ENCODE data around the gene CDH12. TPM values are rescaled to one million over a fixed set of nuclear protein-coding genes. Genes with fewer than 3 reads are reported as not detected.

Gene CDH12
- total and polyA plus RNA-seq, 4 donors = 0.02 to 0.33 (median 0.17) TPM; not detected in 1

DNA sequence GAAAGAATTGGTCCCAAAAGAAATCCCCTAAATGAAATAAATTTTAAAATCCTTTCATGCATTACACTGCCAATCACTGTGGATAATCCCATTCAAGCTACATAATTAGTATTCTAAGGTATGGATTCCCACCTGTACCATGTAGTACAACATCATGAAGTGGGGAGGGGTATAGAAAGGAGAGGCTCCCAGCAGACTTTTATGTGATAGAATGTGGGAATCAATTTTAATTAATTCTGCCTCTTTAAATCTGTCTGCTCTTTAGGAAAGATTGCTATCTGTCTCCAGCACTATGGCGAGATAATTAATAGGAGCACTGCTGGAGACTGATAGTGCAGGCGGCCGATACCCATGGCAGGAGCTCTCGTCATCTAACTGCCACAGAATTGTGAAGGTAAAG is 95.4 kb downstream of the CDH12 start:
- 55% methylated on average over 4 of the region's 4 CpGs for WGBS
- H3K27ac ChIP-seq (ENCODE audit: low read depth in 1 of 2, low read length in 2 of 2) = no peak overlapping the region
- H3K4me1 ChIP-seq (ENCODE audit: control insufficient read depth in 4 of 4, insufficient read depth in 4 of 4, low read length in 3 of 4) = no peaks in the 10 kb centered on the region
- H3K9ac ChIP-seq (ENCODE audit: low read depth in 1 of 2, low read length in 2 of 2) = no peak overlapping the region
- no peaks in the 10 kb centered on the region for H3K27me3 ChIP-seq (ENCODE audit: control insufficient read depth in 4 of 4, insufficient read depth in 4 of 4, low read length in 3 of 4)
- no peaks in the 10 kb centered on the region for H3K36me3 ChIP-seq (ENCODE audit: control insufficient read depth in 4 of 4, insufficient read depth in 3 of 4, low read depth in 1 of 4, low read length in 3 of 4)
- no peak overlapping the region for H3K4me3 ChIP-seq (ENCODE audit: low read depth in 1 of 3, low read length in 3 of 3)
- no peak for TF ChIP-seq FOXA1 (IDR thresholded peaks at IDR 0.05)
- TF ChIP-seq RAD21 (IDR thresholded peaks at IDR 0.05) = no peak
- TF ChIP-seq YY1 (IDR thresholded peaks at IDR 0.05) = no peak
- no peak for DNase-seq (ENCODE audit: low spot score)
- H3K9me3 ChIP-seq (ENCODE audit: control insufficient read depth in 4 of 4, low read length in 3 of 4) = no peaks in the 10 kb centered on the region

DNA sequence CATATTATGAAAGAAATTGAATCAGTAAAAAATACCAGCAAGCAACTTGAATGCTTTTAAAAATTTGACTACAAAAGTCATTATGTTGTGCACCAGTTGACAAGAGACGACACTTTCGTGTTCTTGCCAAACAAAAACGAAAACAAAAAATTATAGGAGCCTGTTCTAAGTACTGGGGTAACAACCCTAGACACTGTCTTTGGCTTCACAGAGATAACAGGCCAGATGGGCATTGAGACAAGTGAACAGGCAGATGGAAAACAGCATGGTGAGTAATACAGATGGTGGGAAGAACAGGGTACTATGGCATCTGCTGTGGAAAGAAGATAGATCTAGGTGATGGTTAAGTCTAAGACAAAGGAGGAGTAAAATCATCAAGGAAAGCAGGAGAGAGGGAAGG is 99.0 kb downstream of the CDH12 start:
- H3K9me3 ChIP-seq (ENCODE audit: control insufficient read depth in 4 of 4, low read length in 3 of 4) = no peaks in the 10 kb centered on the region
- WGBS = 75% methylated on average over 3 of the region's 3 CpGs
- no peak overlapping the region for H3K4me3 ChIP-seq (ENCODE audit: low read depth in 1 of 3, low read length in 3 of 3)
- H3K4me1 ChIP-seq (ENCODE audit: control insufficient read depth in 4 of 4, insufficient read depth in 4 of 4, low read length in 3 of 4) = no peaks in the 10 kb centered on the region
- DNase-seq (ENCODE audit: low spot score) = no peak
- H3K27ac ChIP-seq (ENCODE audit: low read depth in 1 of 2, low read length in 2 of 2) = no peak overlapping the region
- H3K9ac ChIP-seq (ENCODE audit: low read depth in 1 of 2, low read length in 2 of 2) = no peak overlapping the region
- H3K27me3 ChIP-seq (ENCODE audit: control insufficient read depth in 4 of 4, insufficient read depth in 4 of 4, low read length in 3 of 4) = no peaks in the 10 kb centered on the region
- H3K36me3 ChIP-seq (ENCODE audit: control insufficient read depth in 4 of 4, insufficient read depth in 3 of 4, low read depth in 1 of 4, low read length in 3 of 4) = no peaks in the 10 kb centered on the region
- no peak for TF ChIP-seq TAF1 (conservative IDR thresholded peaks at IDR 0.05)
- TF ChIP-seq HNF4G (IDR thresholded peaks at IDR 0.05) = no peak
- no peak for TF ChIP-seq EGR1 (IDR thresholded peaks at IDR 0.05; ENCODE audit: low read depth in 2 of 2)
- TF ChIP-seq YY1 (IDR thresholded peaks at IDR 0.05) = no peak
- TF ChIP-seq, protein P1, sequence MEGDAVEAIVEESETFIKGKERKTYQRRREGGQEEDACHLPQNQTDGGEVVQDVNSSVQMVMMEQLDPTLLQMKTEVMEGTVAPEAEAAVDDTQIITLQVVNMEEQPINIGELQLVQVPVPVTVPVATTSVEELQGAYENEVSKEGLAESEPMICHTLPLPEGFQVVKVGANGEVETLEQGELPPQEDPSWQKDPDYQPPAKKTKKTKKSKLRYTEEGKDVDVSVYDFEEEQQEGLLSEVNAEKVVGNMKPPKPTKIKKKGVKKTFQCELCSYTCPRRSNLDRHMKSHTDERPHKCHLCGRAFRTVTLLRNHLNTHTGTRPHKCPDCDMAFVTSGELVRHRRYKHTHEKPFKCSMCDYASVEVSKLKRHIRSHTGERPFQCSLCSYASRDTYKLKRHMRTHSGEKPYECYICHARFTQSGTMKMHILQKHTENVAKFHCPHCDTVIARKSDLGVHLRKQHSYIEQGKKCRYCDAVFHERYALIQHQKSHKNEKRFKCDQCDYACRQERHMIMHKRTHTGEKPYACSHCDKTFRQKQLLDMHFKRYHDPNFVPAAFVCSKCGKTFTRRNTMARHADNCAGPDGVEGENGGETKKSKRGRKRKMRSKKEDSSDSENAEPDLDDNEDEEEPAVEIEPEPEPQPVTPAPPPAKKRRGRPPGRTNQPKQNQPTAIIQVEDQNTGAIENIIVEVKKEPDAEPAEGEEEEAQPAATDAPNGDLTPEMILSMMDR (IDR thresholded peaks at IDR 0.05; ENCODE audit: low read depth, low read length, missing input control) = no peak
- TF ChIP-seq ZBTB33 (IDR thresholded peaks at IDR 0.05) = no peak
- no peak for TF ChIP-seq SP1 (IDR thresholded peaks at IDR 0.05)
- no peak for TF ChIP-seq JUND (IDR thresholded peaks at IDR 0.05)
- TF ChIP-seq, protein P2, sequence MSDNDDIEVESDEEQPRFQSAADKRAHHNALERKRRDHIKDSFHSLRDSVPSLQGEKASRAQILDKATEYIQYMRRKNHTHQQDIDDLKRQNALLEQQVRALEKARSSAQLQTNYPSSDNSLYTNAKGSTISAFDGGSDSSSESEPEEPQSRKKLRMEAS (IDR thresholded peaks at IDR 0.05) = no peak
- no peak for TF ChIP-seq NR2F2 (IDR thresholded peaks at IDR 0.05)
- TF ChIP-seq GABPA (IDR thresholded peaks at IDR 0.05 in 1 of 2, conservative IDR thresholded peaks at IDR 0.05 in 1 of 2) = no peak
- no peak for TF ChIP-seq HNF4A (conservative IDR thresholded peaks at IDR 0.05)
- no peak for TF ChIP-seq RXRA (IDR thresholded peaks at IDR 0.05)

GRCh38 chr5:22751536-22751935 is 101.6 kb downstream of the CDH12 start:
- Histone ChIP-seq H3K4me3 (ENCODE audit: low read depth in 1 of 3, low read length in 3 of 3) (no peak overlapping the region), H3K9ac (ENCODE audit: low read depth in 1 of 2, low read length in 2 of 2) (no peak overlapping the region), H3K9me3 (ENCODE audit: control insufficient read depth in 4 of 4, low read length in 3 of 4) (no peaks in the 10 kb centered on the region), H3K27ac (ENCODE audit: low read depth in 1 of 2, low read length in 2 of 2) (no peak overlapping the region), H3K36me3 (ENCODE audit: control insufficient read depth in 4 of 4, insufficient read depth in 3 of 4, low read depth in 1 of 4, low read length in 3 of 4) (no peaks in the 10 kb centered on the region), H3K4me1 (ENCODE audit: control insufficient read depth in 4 of 4, insufficient read depth in 4 of 4, low read length in 3 of 4) (no peaks in the 10 kb centered on the region), H3K27me3 (ENCODE audit: control insufficient read depth in 4 of 4, insufficient read depth in 4 of 4, low read length in 3 of 4) (no peaks in the 10 kb centered on the region)
- 74% methylated on average over 4 of the region's 4 CpGs for WGBS
- DNase-seq (ENCODE audit: low spot score) = no peak
- TF ChIP-seq REST (IDR thresholded peaks at IDR 0.05) (no peak), NR2F2 (IDR thresholded peaks at IDR 0.05) (no peak), TAF1 (conservative IDR thresholded peaks at IDR 0.05) (no peak), GABPA (IDR thresholded peaks at IDR 0.05 in 1 of 2, conservative IDR thresholded peaks at IDR 0.05 in 1 of 2) (no peak), YY1 (IDR thresholded peaks at IDR 0.05) (no peak), RAD21 (IDR thresholded peaks at IDR 0.05) (no peak)
- TF ChIP-seq, protein P3, sequence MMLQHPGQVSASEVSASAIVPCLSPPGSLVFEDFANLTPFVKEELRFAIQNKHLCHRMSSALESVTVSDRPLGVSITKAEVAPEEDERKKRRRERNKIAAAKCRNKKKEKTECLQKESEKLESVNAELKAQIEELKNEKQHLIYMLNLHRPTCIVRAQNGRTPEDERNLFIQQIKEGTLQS (IDR thresholded peaks at IDR 0.05) = no peak
- TF ChIP-seq, protein P1 (IDR thresholded peaks at IDR 0.05; ENCODE audit: low read depth, low read length, missing input control) = no peak
